Ovary (tissue), 9 donors: ENCODE measurements around the gene OLFML2A. TPM values are rescaled to one million over a fixed set of nuclear protein-coding genes. Genes with fewer than 3 reads are reported as not detected.

Experiments used
- DNase-seq, 5 donors: peaks; one replicate each; pipeline ENCODE4 v3.0.0-alpha.2; 2019 to 2020
- H3K27ac ChIP-seq, 2 donors: fragments of 200-600 bp; one replicate each; pipeline versions ENCODE4 v1.5.1 to v1.8.0; 2019 to 2022
- H3K27me3 ChIP-seq: fragments of 200-600 bp; one replicate; pipeline ENCODE4 v1.8.0; 2022
- H3K36me3 ChIP-seq: fragments of 200-600 bp; sonication (generic); one replicate; pipeline ENCODE4 v1.5.1; 2019
- H3K4me1 ChIP-seq: one replicate; pipeline ENCODE4 v1.8.1; 2013; ENCODE audit warnings: mild to moderate bottlenecking, moderate library complexity; ENCODE audit not compliant: insufficient read depth
- H3K4me3 ChIP-seq: fragments of 200-600 bp; sonication (generic); one replicate; pipeline ENCODE4 v1.5.1; 2017
- H3K9me3 ChIP-seq, 2 donors: fragments of 200-600 bp in 1 of 2; sonication (generic) in 1 of 2; one replicate each; pipeline versions ENCODE4 v1.5.1 to v1.8.1; 2013 to 2019; ENCODE audit warnings: mild to moderate bottlenecking in 1 of 2, moderate library complexity in 1 of 2
- EP300 ChIP-seq: sonication (generic); formaldehyde crosslinking; IDR thresholded peaks from one replicate; pipeline ENCODE4 v1.6.1; 2017; ENCODE audit warnings: antibody characterized with exemption
- POLR2A ChIP-seq: fragments of 450-650 bp; IDR thresholded peaks from one replicate; pipeline ENCODE4 v1.6.1; 2017; ENCODE audit warnings: antibody characterized with exemption, mild to moderate bottlenecking, moderate library complexity
- WGBS, 3 donors: extraction: QIAGEN DNeasy Blood & Tissue Kit in 1 of 3; methylation state at CpG; one replicate each; pipeline versions ENCODE4 v1.1.5 to v1.1.7; 2013 to 2017; 5-methylcytosine and 5-hydroxymethylcytosine counted together
- intact Hi-C, 4 donors: fragments of 100-400 bp; cut with DNase I; formaldehyde crosslinking; loops; one replicate each; pipeline versions ENCODE4 v1.11.0 to v1.15.1; 2022 to 2023
- polyA plus RNA-seq, 2 donors: library from polyadenylated mRNA; stranded (reverse); fragments of 200-250 nt in 1 of 2; fragments of 350-450 nt in 1 of 2; fragmentation: Illumina TruSeq in 1 of 2; extraction: RNeasy Lipid Tissue Mini Kit (QIAGEN cat#74804) in 1 of 2; gene quantifications; one replicate each; pipeline ENCODE4 v1.2.3, GENCODE V29; 2013 to 2014
- total RNA-seq, 7 donors: library from RNA; depleted of rRNA in 2 of 7; stranded (reverse); fragments of >200 nt in 2 of 7; fragmentation: NEBNext Ultra II Directional in 3 of 7; extraction: Animal tissue kit (Norgen Biotek cat#: 25700) in 3 of 7; gene quantifications; one replicate each; pipeline versions ENCODE4 v1.1.0 to v1.2.4, GENCODE V29; 2016 to 2023
- TF ChIP-seq, protein P1 (sequence below), 3 donors: fragments of 450-650 bp in 2 of 3; fragments of 200-600 bp in 1 of 3; IDR thresholded peaks; one replicate each; pipeline versions ENCODE4 v1.5.1 to v1.8.0; 2016 to 2022; ENCODE audit warnings: antibody characterized with exemption in 3 of 3, mild to moderate bottlenecking in 1 of 3
- donor health status: DM: no; HTN: no; CAD: no; lungs with moderate emphysema.
- donor health status: DM: no; HTN: no; CAD: no.
- donor health status: Bipolar disorder and iron deficiency.
- donor health status: DM: yes; HTN: yes; CAD: no.
- donor health status: DM: no; HTN: no; CAD: no.
- donor health status: DM: yes; HTN: yes; CAD: no.

OLFML2A gene
- total and polyA plus RNA-seq, 9 donors = 14.7 to 63.4 (median 31.0) TPM

DNA sequence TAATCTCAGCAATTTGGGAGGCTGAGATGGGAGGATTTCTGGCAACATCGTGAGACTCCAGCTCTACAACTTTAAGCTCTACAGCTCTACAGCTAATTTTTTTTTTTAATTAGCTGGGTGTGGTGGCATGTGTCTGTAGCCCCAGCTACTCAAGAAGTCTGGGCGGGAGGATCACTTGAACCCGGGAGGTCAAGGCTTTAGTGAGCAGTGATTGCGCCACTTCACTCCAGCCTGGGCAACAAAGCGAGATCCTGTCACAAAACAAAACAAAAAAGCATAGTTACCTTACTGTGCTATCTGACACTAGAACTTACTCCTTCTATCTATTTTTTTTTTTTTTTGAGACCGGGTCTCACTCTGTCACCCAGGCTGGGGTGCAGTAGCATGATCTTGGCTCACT is 70.0 kb downstream of the OLFML2A start:
- no peaks in the 10 kb centered on the region for H3K36me3 ChIP-seq
- 70 to 83% (median 80%) methylated on average over 6 of the region's 6 CpGs for WGBS, 3 donors
- TF ChIP-seq EP300 (no peak), POLR2A (no peak)
- TF ChIP-seq, protein P1, sequence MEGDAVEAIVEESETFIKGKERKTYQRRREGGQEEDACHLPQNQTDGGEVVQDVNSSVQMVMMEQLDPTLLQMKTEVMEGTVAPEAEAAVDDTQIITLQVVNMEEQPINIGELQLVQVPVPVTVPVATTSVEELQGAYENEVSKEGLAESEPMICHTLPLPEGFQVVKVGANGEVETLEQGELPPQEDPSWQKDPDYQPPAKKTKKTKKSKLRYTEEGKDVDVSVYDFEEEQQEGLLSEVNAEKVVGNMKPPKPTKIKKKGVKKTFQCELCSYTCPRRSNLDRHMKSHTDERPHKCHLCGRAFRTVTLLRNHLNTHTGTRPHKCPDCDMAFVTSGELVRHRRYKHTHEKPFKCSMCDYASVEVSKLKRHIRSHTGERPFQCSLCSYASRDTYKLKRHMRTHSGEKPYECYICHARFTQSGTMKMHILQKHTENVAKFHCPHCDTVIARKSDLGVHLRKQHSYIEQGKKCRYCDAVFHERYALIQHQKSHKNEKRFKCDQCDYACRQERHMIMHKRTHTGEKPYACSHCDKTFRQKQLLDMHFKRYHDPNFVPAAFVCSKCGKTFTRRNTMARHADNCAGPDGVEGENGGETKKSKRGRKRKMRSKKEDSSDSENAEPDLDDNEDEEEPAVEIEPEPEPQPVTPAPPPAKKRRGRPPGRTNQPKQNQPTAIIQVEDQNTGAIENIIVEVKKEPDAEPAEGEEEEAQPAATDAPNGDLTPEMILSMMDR (IDR thresholded peaks at IDR 0.05) = no peak
- no peaks in the 10 kb centered on the region for H3K4me1 ChIP-seq
- intact Hi-C loops = no loop called here
- H3K27me3 ChIP-seq = no peaks in the 10 kb centered on the region
- H3K4me3 ChIP-seq = no peak overlapping the region
- no peak overlapping the region for H3K27ac ChIP-seq
- no peaks in the 10 kb centered on the region for H3K9me3 ChIP-seq
- DNase-seq = no peak

DNA sequence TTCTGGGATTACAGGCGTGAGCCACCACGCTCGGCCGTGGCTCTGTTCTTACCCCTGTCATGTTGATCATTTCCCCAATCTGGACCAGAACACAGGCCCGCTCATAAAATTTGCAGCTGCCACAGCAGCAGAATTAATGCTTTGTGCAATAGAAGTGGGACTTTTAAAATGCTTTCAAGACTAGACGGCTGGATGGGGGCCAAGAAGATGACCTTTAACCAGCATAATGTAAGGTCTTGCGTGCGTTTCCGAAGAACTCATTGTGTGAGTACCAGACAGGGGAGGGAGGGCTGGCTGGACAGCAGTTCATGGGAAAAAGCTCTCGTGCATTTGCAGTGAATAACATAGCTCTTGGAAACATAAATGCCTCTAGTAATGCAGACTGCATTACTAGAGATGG is 72.9 kb downstream of the OLFML2A start:
- Histone ChIP-seq H3K4me3 (no peak overlapping the region), H3K4me1 (peaks cover 4% of the 10 kb centered on the region), H3K36me3 (no peaks in the 10 kb centered on the region), H3K27ac (no peak overlapping the region), H3K27me3 (no peaks in the 10 kb centered on the region), H3K9me3 (no peaks in the 10 kb centered on the region)
- intact Hi-C loops = loop anchor here in 1 of 4 donors (10.0 kb wide), 1 partner anchor 235 kb away; no protein-coding TSS in a partner anchor
- 59 to 62% (median 60%) methylated on average over 10 of the region's 10 CpGs for WGBS, 3 donors
- TF ChIP-seq, protein P1 (IDR thresholded peaks at IDR 0.05) = no peak
- TF ChIP-seq EP300 (no peak), POLR2A (no peak)
- no peak for DNase-seq

DNA sequence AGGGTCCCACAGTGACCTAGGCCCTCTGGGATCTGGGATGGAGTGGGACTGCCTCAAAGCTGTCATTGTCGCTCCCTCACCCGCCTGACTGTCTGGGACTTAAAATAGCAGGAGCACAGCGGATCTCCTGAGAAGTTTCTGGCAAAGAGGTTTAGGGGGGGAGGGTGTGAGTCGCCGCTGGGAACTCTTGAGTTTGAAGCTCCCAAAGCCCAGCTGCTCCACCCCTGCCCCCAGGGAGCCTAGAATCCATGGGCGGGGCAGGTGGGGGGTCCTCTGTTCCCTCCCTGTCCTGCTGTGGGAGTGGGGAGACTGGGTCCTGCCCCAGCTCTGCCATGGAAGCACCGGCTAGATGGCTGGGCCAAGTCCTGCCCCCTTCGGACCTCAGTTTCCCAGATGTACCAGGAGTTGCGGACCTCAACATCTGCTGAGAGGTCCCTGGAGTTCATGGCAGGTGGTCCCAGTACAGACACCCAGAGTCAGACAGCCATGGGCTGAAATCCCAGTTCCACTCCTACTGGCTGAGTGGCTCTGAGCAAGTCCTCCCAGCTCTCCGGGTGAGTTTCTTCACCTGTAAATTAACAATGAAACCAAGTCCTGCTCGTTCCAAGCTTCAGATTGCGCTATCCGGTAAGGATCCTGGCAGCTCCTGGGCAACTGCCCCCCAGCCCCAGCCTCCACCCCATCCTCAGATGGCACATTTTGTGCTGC is 75.3 kb downstream of the OLFML2A start:
- intact Hi-C loops = loop anchor here in 3 of 4 donors (2.0 to 10.0 kb wide), 3 partner anchors 77 to 237 kb away; no protein-coding TSS in a partner anchor
- peaks cover 4% of the 10 kb centered on the region for H3K4me1 ChIP-seq
- H3K27ac ChIP-seq = no peak overlapping the region
- H3K9me3 ChIP-seq = no peaks in the 10 kb centered on the region
- H3K4me3 ChIP-seq = no peak overlapping the region
- TF ChIP-seq, protein P1 (IDR thresholded peaks at IDR 0.05) = no peak
- TF ChIP-seq POLR2A (no peak), EP300 (no peak)
- no peaks in the 10 kb centered on the region for H3K27me3 ChIP-seq
- peak in 1 of 5 donors; percentile 34 for DNase-seq
- WGBS, 3 donors = 53 to 55% (median 54%) methylated on average over 11 to 13 of the region's 13 CpGs
- no peaks in the 10 kb centered on the region for H3K36me3 ChIP-seq

DNA sequence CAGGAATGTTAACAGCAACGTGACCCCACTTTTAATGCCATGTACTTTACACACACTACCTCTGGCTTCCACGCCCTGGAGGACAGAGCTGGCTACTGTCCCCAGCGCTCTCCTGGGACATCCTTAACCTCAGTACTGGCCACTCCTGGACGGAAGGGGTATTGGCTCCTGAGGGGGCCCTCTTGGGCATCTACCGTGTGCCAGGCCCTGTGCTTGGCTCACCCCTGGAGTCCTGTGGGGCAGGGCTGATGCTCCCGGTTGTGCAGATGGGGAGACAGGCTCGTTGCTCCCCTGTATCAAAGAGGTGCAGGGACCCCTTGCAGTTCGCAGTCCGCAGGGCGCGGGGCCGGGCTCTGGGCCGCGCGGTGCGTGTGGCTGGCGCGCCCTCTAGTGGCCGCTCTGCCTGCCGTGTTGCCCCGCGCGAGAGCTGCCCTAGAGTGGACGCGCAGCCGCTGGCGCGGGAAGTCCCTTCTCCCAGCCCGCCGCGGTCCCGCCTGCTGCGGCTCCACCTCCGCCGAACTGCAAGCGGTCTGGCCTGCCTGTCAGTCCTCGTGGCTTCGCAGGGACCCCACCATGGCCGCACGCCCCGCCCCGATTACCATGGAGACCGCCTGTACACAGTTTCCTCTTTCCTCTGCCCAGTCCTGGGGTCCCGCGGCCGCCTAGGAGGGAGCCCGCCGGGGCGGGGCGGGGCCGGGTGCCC is 76.0 kb downstream of the OLFML2A start, which contains the start of gene WDR38:
Gene WDR38 (plus strand): TSS at position 632 of the 703 bp plus-strand sequence. CDS start 72 bp downstream, outside the sequence.
- DNase-seq = peak; percentile 60 to 85 (median 75)
- TF ChIP-seq EP300 (no peak), POLR2A (peak; percentile 25)
- TF ChIP-seq, protein P1 (IDR thresholded peaks at IDR 0.05) = peak; percentile 99 to 100 (median 99)
- intact Hi-C loops = loop anchor here (1.0 to 10.0 kb wide), 6 partner anchors 77 to 238 kb away; no protein-coding TSS in a partner anchor

More for the DNA sequence above, 76.0 kb downstream of the OLFML2A start, which contains the start of gene WDR38:
- H3K9me3 ChIP-seq = no peaks in the 10 kb centered on the region
- H3K36me3 ChIP-seq = no peaks in the 10 kb centered on the region
- H3K4me3 ChIP-seq = peak within 1 kb of the TSS; percentile 31
- peak within 1 kb of the TSS; percentile 8 to 36 for H3K27ac ChIP-seq
- peaks cover 4% of the 10 kb centered on the region for H3K4me1 ChIP-seq
- 1 to 3% (median 1%) methylated on average over 51 of the region's 51 CpGs for WGBS, 3 donors
- H3K27me3 ChIP-seq = no peaks in the 10 kb centered on the region
